ENCODE data around the gene TNFRSF1A.
A peak's percentile ranks its signal among the peaks of the same experiment; 100 is the strongest.

TNFRSF1A gene

DNA sequence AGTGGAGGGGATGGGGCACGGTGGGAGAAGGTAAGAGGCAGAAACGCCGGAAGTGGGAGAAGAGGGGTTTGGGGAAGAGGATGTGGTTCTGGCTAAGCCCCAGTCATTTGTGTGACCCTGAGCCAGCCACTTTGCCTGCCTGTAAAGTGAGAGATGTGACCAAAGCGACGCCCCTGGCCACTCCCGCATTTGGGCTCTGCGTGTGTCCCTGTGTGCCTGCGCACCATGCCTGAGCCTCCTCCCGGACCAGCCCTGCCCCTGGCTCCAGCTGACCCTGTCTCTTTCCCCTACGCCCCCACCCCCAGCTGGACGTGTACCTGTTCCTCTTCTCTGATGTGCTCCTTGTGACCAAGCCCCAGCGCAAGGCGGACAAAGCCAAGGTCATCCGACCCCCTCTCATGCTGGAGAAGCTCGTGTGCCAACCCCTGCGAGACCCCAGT, 23.4 kb downstream of the TNFRSF1A start:
- FAIRE-seq (peak; percentile 31), DNase-seq (ENCODE audit: insufficient read length, low spot score) (no peak)
- TF ChIP-seq SPI1 (IDR thresholded peaks at IDR 0.05; ENCODE audit: low read depth, low read length), result no peak
- TF ChIP-seq POLR2AphosphoS5 (IDR thresholded peaks at IDR 0.05; ENCODE audit: low read depth, low read length), result no peak
- TF ChIP-seq POLR2A (IDR thresholded peaks at IDR 0.05; ENCODE audit: low read depth, low read length), result no peak
- TF ChIP-seq TAF1 (IDR thresholded peaks at IDR 0.05; ENCODE audit: low read depth, low read length), result no peak
- TF ChIP-seq PAX5 (IDR thresholded peaks at IDR 0.05; ENCODE audit: insufficient read depth, low read length, severe bottlenecking), result no peak
- no peak for TF ChIP-seq POU2F2 (IDR thresholded peaks at IDR 0.05; ENCODE audit: low read depth, low read length)

GRCh38 chr12:6317693-6318439, 24.0 kb downstream of the TNFRSF1A start:
- TF ChIP-seq PAX5 (IDR thresholded peaks at IDR 0.05; ENCODE audit: insufficient read depth, low read length, severe bottlenecking) (no peak), POU2F2 (IDR thresholded peaks at IDR 0.05; ENCODE audit: low read depth, low read length) (no peak)
- DNase-seq (ENCODE audit: insufficient read length, low spot score) (no peak), FAIRE-seq (no peak)

- no peak for FAIRE-seq
- DNase-seq (ENCODE audit: insufficient read length, low spot score), result no peak
- TF ChIP-seq PAX5 (IDR thresholded peaks at IDR 0.05; ENCODE audit: insufficient read depth, low read length, severe bottlenecking), result no peak
- TF ChIP-seq POLR2A (IDR thresholded peaks at IDR 0.05; ENCODE audit: low read depth, low read length), result no peak
- no peak for TF ChIP-seq TAF1 (IDR thresholded peaks at IDR 0.05; ENCODE audit: low read depth, low read length)
- no peak for TF ChIP-seq POU2F2 (IDR thresholded peaks at IDR 0.05; ENCODE audit: low read depth, low read length)
- no peak for TF ChIP-seq SPI1 (IDR thresholded peaks at IDR 0.05; ENCODE audit: low read depth, low read length)
- no peak for TF ChIP-seq POLR2AphosphoS5 (IDR thresholded peaks at IDR 0.05; ENCODE audit: low read depth, low read length)
Observed at GRCh38 chr12:6316921-6317692, 24.8 kb downstream of the TNFRSF1A start.

- no peak for DNase-seq (ENCODE audit: insufficient read length, low spot score)
- no peak for TF ChIP-seq POLR2AphosphoS5 (IDR thresholded peaks at IDR 0.05; ENCODE audit: low read depth, low read length)
- no peak for FAIRE-seq
Observed at GRCh38 chr12:6315704-6316597, 25.9 kb downstream of the TNFRSF1A start.

GRCh38 chr12:6315184-6315583, 26.7 kb downstream of the TNFRSF1A start:
- no peak for TF ChIP-seq SPI1 (IDR thresholded peaks at IDR 0.05; ENCODE audit: low read depth, low read length)
- TF ChIP-seq POLR2AphosphoS5 (IDR thresholded peaks at IDR 0.05; ENCODE audit: low read depth, low read length), result no peak
- TF ChIP-seq PAX5 (IDR thresholded peaks at IDR 0.05; ENCODE audit: insufficient read depth, low read length, severe bottlenecking), result no peak
- TF ChIP-seq POU2F2 (IDR thresholded peaks at IDR 0.05; ENCODE audit: low read depth, low read length), result no peak
- no peak for TF ChIP-seq TAF1 (IDR thresholded peaks at IDR 0.05; ENCODE audit: low read depth, low read length)
- no peak for TF ChIP-seq POLR2A (IDR thresholded peaks at IDR 0.05; ENCODE audit: low read depth, low read length)
- FAIRE-seq (no peak), DNase-seq (ENCODE audit: insufficient read length, low spot score) (no peak)

- DNase-seq (ENCODE audit: insufficient read length, low spot score) (no peak), FAIRE-seq (peak; percentile 13)
- no peak for TF ChIP-seq POLR2A (IDR thresholded peaks at IDR 0.05; ENCODE audit: low read depth, low read length)
- TF ChIP-seq POU2F2 (IDR thresholded peaks at IDR 0.05; ENCODE audit: low read depth, low read length), result no peak
- no peak for TF ChIP-seq POLR2AphosphoS5 (IDR thresholded peaks at IDR 0.05; ENCODE audit: low read depth, low read length)
- no peak for TF ChIP-seq PAX5 (IDR thresholded peaks at IDR 0.05; ENCODE audit: insufficient read depth, low read length, severe bottlenecking)
- no peak for TF ChIP-seq TAF1 (IDR thresholded peaks at IDR 0.05; ENCODE audit: low read depth, low read length)
- no peak for TF ChIP-seq SPI1 (IDR thresholded peaks at IDR 0.05; ENCODE audit: low read depth, low read length)
Observed at GRCh38 chr12:6314776-6315175, 27.1 kb downstream of the TNFRSF1A start.

GRCh38 chr12:6313326-6313940, 28.4 kb downstream of the TNFRSF1A start:
- DNase-seq (ENCODE audit: insufficient read length, low spot score), result no peak
- no peak for TF ChIP-seq POLR2A (IDR thresholded peaks at IDR 0.05; ENCODE audit: low read depth, low read length)
- TF ChIP-seq TAF1 (IDR thresholded peaks at IDR 0.05; ENCODE audit: low read depth, low read length), result no peak
- no peak for TF ChIP-seq POU2F2 (IDR thresholded peaks at IDR 0.05; ENCODE audit: low read depth, low read length)
- no peak for TF ChIP-seq POLR2AphosphoS5 (IDR thresholded peaks at IDR 0.05; ENCODE audit: low read depth, low read length)
- FAIRE-seq, result no peak

DNA sequence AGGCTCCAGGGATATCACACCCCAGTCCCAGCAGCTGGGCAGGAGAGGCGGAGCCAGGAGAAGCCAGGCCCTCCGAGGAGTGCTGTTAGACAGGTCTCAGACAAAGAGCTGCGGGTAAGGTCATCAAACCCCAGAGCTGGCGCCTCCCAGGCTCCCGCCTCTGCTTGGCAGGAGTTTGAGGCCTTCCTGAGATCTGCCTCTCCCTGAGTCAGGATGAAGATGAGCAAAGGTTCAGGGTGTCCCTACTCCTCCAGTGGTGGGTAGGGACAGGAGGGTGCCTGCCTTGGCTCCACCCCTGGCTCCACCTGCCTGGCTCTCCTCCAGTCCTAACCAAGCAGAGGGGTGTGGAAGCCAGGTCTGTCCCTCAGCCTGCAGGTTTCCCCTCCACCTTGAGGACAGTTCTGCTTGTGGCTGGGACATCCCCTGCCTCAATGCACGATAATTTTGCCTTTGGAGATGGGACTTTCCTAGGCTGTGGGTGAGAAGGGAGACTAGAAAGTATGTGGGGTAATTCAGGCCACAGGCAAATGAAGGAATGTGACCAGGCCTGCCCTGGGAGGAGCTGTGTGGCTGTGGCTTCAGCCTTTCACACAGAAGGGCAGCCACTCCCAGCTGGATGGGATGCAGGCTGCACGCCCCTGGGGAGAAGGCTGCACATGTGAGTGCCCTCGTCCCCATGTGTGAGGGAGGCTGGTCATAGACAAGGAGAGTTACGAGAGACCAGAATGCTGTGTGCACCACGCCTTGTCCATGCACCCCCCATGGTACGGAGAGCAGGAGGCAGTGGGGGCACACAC, 29.1 kb downstream of the TNFRSF1A start:
- FAIRE-seq, result peak; percentile 98

More for the DNA sequence above, 29.1 kb downstream of the TNFRSF1A start:
- no peak for DNase-seq (ENCODE audit: insufficient read length, low spot score)
- peak; percentile 77; the same call in 1 of the 2 replicates for TF ChIP-seq POU2F2 (IDR thresholded peaks at IDR 0.05; ENCODE audit: low read depth, low read length)
- no peak for TF ChIP-seq PAX5 (IDR thresholded peaks at IDR 0.05; ENCODE audit: insufficient read depth, low read length, severe bottlenecking)
- peak; percentile 24; the same call in 1 of the 2 replicates for TF ChIP-seq SPI1 (IDR thresholded peaks at IDR 0.05; ENCODE audit: low read depth, low read length)
- no peak for TF ChIP-seq TAF1 (IDR thresholded peaks at IDR 0.05; ENCODE audit: low read depth, low read length)
- no peak for TF ChIP-seq POLR2A (IDR thresholded peaks at IDR 0.05; ENCODE audit: low read depth, low read length)

All from GM12891 (cell line).